GM12892 (cell line): ENCODE measurements around the gene RGS17.

ENCODE experiments used
- POLR2A ChIP-seq: IDR thresholded peaks from 2 replicates; pipeline ENCODE4 v1.6.1; 2011; ENCODE audit warnings: low read depth, low read length, control low read depth
- TAF1 ChIP-seq: IDR thresholded peaks from 2 replicates; pipeline ENCODE4 v1.6.1; 2011; ENCODE audit warnings: low read depth, mild to moderate bottlenecking, control low read depth, low read length, borderline replicate concordance

GRCh38 chr6:152979116-152979515 is 152.0 kb downstream of the RGS17 start:
- TF ChIP-seq POLR2A (no peak), TAF1 (no peak)
